ENCODE results near the gene CA11. TPM values are rescaled to one million over a fixed set of nuclear protein-coding genes. Genes with fewer than 3 reads are reported as not detected.

CA11 gene
- total RNA-seq, 1 experiment from 2014 or later: 38.2 TPM

DNA sequence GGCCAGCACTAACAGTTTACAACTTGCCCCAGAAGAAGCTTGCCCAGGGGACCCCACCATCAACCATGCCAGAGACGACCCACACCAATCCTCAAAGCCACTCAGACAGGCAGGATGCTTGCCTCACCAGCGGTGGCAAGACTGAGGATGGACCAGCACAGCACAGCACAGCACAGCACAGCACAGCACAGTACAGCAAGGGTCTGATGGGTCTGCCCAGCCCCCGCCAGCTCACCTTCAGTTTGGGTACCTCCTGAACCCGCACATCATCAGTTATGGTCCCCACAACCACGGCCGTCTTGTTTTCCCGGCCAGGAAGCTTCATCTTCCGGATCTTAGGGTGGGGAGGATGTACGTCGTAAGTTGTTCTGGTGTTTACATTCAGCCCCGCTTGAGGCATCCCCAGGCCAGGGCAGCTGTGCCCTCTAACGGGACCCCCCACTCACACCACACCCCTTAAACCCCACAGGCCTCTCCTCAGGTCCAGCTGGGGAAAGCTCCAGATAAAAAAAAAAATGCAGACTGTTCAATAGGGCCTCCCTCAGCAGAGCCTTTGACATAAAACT lies 29.4 kb downstream of the CA11 start:
- Histone ChIP-seq H3K4me1 (ENCODE audit: insufficient read depth, low read length, poor library complexity, severe bottlenecking) (peaks cover 20% of the 10 kb centered on the region), H3K27ac (ENCODE audit: low read depth, low read length, poor library complexity, severe bottlenecking) (peak overlapping the region; percentile 32), H3K9me3 (ENCODE audit: low read depth, low read length, poor library complexity, severe bottlenecking) (no peaks in the 10 kb centered on the region), H3K27me3 (replicated peaks; ENCODE audit: insufficient read depth, low read depth, low read length, poor library complexity) (no peaks in the 10 kb centered on the region), H3K4me3 (ENCODE audit: low read depth, low read length, poor library complexity, severe bottlenecking) (peak overlapping the region; percentile 89), H3K36me3 (ENCODE audit: insufficient read depth, low read length, poor library complexity, severe bottlenecking) (peaks cover 37% of the 10 kb centered on the region)
- intact Hi-C loops (cut with micrococcal nuclease; ENCODE audit: unreplicated experiment): no loop called here
- ChIA-PET POLR2A (ENCODE audit: low non-redundant PET) (interaction anchor here (1.2 kb wide), 1 partner anchor 8 kb away, joined by 3 read pairs; no protein-coding TSS in a partner anchor), CTCF (no interaction called here)
- BruUV-seq (replicated peaks): no TSS peak
- no peak for DNase-seq (ENCODE audit: low spot score)
- TF ChIP-seq, protein P1, sequence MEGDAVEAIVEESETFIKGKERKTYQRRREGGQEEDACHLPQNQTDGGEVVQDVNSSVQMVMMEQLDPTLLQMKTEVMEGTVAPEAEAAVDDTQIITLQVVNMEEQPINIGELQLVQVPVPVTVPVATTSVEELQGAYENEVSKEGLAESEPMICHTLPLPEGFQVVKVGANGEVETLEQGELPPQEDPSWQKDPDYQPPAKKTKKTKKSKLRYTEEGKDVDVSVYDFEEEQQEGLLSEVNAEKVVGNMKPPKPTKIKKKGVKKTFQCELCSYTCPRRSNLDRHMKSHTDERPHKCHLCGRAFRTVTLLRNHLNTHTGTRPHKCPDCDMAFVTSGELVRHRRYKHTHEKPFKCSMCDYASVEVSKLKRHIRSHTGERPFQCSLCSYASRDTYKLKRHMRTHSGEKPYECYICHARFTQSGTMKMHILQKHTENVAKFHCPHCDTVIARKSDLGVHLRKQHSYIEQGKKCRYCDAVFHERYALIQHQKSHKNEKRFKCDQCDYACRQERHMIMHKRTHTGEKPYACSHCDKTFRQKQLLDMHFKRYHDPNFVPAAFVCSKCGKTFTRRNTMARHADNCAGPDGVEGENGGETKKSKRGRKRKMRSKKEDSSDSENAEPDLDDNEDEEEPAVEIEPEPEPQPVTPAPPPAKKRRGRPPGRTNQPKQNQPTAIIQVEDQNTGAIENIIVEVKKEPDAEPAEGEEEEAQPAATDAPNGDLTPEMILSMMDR (conservative IDR thresholded peaks at IDR 0.05; ENCODE audit: low read depth, low read length): no peak
- TF ChIP-seq EZH2 (IDR thresholded peaks at IDR 0.05; ENCODE audit: borderline replicate concordance, low read depth, low read length, poor library complexity, severe bottlenecking): no peak

DNA sequence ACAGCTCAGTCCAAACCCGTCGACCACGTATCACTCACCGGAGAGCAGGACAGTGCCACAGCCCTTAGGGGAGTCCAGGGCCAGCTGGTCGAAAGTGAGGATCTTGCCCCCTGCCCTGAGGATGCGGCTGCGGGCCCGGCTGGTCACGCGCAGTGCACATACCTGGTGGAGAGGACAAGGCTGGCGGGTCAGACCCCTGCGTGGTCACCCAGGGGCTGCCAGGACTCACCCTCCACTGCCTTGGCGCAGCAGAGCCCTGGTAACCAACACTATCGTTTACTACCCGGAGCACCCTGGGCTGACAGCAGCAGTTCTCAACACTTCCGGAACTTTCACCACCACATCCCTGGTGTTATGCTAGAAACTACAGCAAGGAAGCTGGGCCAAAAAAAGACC lies 29.9 kb downstream of the CA11 start:
- H3K4me3 ChIP-seq (ENCODE audit: low read depth, low read length, poor library complexity, severe bottlenecking): no peak overlapping the region

DNA sequence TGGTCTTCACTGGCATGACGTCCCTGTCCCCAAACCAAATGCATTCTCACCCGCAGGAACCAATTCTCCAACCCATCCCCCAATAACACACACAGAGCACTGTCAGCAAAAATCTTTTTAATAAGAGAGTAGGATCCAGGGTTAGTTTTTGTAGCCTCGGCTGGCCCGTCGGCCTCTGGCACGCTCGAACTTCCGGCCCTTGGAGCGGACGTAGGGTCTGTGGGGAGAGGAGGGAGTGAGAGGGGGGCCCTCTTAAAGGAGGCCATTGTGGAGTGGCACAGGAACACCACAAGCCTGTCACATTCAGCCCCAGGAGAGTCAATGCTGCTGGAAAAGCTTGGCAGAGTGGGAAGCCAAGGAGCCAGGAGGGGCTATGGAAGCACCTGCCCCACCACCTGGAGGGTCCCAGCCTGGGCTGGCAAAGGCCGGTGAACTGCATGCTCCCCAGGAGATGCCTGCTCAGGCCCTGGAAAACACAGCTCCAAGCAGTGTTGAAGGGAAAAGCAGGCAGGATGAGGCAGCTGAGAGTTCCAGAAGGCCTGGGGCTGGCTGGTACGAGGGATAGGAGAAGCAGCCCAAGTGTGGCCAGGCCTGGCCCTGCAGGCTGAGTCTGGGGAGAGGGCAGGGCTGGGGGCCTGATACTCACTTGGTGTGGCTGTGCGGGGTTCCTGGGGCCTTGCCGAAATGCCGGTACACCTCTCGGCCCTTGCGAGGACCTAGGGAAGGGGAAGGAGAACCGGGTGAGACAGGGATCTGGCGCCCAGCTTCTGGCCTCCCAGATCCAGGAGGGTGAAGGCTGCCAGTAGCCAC lies 30.6 kb downstream of the CA11 start:
- no peak for TF ChIP-seq EZH2 (IDR thresholded peaks at IDR 0.05; ENCODE audit: borderline replicate concordance, low read depth, low read length, poor library complexity, severe bottlenecking)
- TF ChIP-seq, protein P1 (conservative IDR thresholded peaks at IDR 0.05; ENCODE audit: low read depth, low read length): no peak
- intact Hi-C loops (cut with micrococcal nuclease; ENCODE audit: unreplicated experiment): no loop called here
- no TSS peak for BruUV-seq (replicated peaks)
- no peak for DNase-seq (ENCODE audit: low spot score)
- H3K36me3 ChIP-seq (ENCODE audit: insufficient read depth, low read length, poor library complexity, severe bottlenecking): peaks cover 37% of the 10 kb centered on the region
- no peaks in the 10 kb centered on the region for H3K27me3 ChIP-seq (replicated peaks; ENCODE audit: insufficient read depth, low read depth, low read length, poor library complexity)
- POLR2A ChIA-PET (ENCODE audit: low non-redundant PET): no interaction called here
- no peaks in the 10 kb centered on the region for H3K9me3 ChIP-seq (ENCODE audit: low read depth, low read length, poor library complexity, severe bottlenecking)
- peak overlapping the region; percentile 32 for H3K27ac ChIP-seq (ENCODE audit: low read depth, low read length, poor library complexity, severe bottlenecking)
- CTCF ChIA-PET: interaction anchor here (0.6 kb wide), 1 partner anchor 92 kb away, joined by 4 read pairs; no protein-coding TSS in a partner anchor
- peaks cover 20% of the 10 kb centered on the region for H3K4me1 ChIP-seq (ENCODE audit: insufficient read depth, low read length, poor library complexity, severe bottlenecking)
- no peak overlapping the region for H3K4me3 ChIP-seq (ENCODE audit: low read depth, low read length, poor library complexity, severe bottlenecking)

More for the DNA sequence above, 29.9 kb downstream of the CA11 start:
- Histone ChIP-seq H3K4me1 (ENCODE audit: insufficient read depth, low read length, poor library complexity, severe bottlenecking) (peaks cover 20% of the 10 kb centered on the region), H3K27ac (ENCODE audit: low read depth, low read length, poor library complexity, severe bottlenecking) (peak overlapping the region; percentile 32), H3K9me3 (ENCODE audit: low read depth, low read length, poor library complexity, severe bottlenecking) (no peaks in the 10 kb centered on the region), H3K36me3 (ENCODE audit: insufficient read depth, low read length, poor library complexity, severe bottlenecking) (peaks cover 37% of the 10 kb centered on the region), H3K27me3 (replicated peaks; ENCODE audit: insufficient read depth, low read depth, low read length, poor library complexity) (no peaks in the 10 kb centered on the region)
- BruUV-seq (replicated peaks): no TSS peak
- intact Hi-C loops (cut with micrococcal nuclease; ENCODE audit: unreplicated experiment): no loop called here
- no peak for DNase-seq (ENCODE audit: low spot score)
- TF ChIP-seq, protein P1 (conservative IDR thresholded peaks at IDR 0.05; ENCODE audit: low read depth, low read length): no peak
- TF ChIP-seq EZH2 (IDR thresholded peaks at IDR 0.05; ENCODE audit: borderline replicate concordance, low read depth, low read length, poor library complexity, severe bottlenecking): no peak
- CTCF ChIA-PET: interaction anchor here (0.6 kb wide), 1 partner anchor 93 kb away, joined by 4 read pairs; no protein-coding TSS in a partner anchor
- POLR2A ChIA-PET (ENCODE audit: low non-redundant PET): no interaction called here

Measured in A673 (cell line).